IMR-90 (cell line): ENCODE results near the gene DOCK6. TPM values are rescaled to one million over a fixed set of nuclear protein-coding genes. Genes with fewer than 3 reads are reported as not detected.

ENCODE experiments used
- ATAC-seq: fragments of 200-7000 bp; cut with Tn5 transposase; 2 replicates; pipeline ENCODE4 v1.9.1; 2020; ENCODE audit warnings: low read depth, mild to moderate bottlenecking, moderate library complexity
- BruUV-seq: library from RNA; stranded (reverse); fragments of 400-500 nt; replicated peaks from 2 replicates; lab custom pipeline; 2021; lab: Mats Ljungman, UMichigan
- CTCF ChIA-PET: fragments of 300-600 bp; formaldehyde crosslinking; extraction: SDS; loops from one replicate; lab custom pipeline; 2021; ENCODE audit warnings: antibody characterized with exemption; lab: Yijun Ruan, JAX
- POLR2A ChIA-PET: fragments of 300-600 bp; sonication (Branson Sonifier 250); formaldehyde crosslinking; loops from one replicate; lab custom pipeline; 2022; ENCODE audit warnings: antibody characterized with exemption; ENCODE audit not compliant: unreplicated experiment; lab: Charles Lee
- DNase-seq: peaks from one replicate; pipeline ENCODE4 v3.0.0; 2013
- H2AFZ ChIP-seq: replicated peaks from 2 replicates; pipeline ENCODE3; 2013; ENCODE audit warnings: low read length, mild to moderate bottlenecking; ENCODE audit not compliant: poor library complexity
- H2AK5ac ChIP-seq: 2 replicates; pipeline ENCODE4 v1.6.1; 2013; ENCODE audit warnings: low read depth, low read length, inconsistent platforms
- H2AK9ac ChIP-seq: replicated peaks from 2 replicates; pipeline ENCODE3; 2013; ENCODE audit warnings: mild to moderate bottlenecking, low read depth, low read length, moderate library complexity; ENCODE audit not compliant: poor library complexity
- H2BK120ac ChIP-seq: 2 replicates; pipeline ENCODE4 v1.6.1; 2013; ENCODE audit warnings: low read depth, low read length, inconsistent platforms
- H2BK15ac ChIP-seq: 3 replicates; pipeline ENCODE4 v1.6.1; 2013; ENCODE audit warnings: low read depth, low read length, inconsistent platforms
- H2BK20ac ChIP-seq: 2 replicates; pipeline ENCODE4 v1.6.1; 2013; ENCODE audit warnings: low read depth, mild to moderate bottlenecking, inconsistent platforms, low read length, moderate library complexity
- H2BK5ac ChIP-seq: 2 replicates; pipeline ENCODE4 v1.6.1; 2013; ENCODE audit warnings: mild to moderate bottlenecking, low read depth, low read length, inconsistent platforms; ENCODE audit not compliant: poor library complexity, severe bottlenecking
- H3K14ac ChIP-seq: replicated peaks from 2 replicates; pipeline ENCODE4 v1.6.1; 2013; ENCODE audit warnings: low read depth, low read length, inconsistent platforms
- H3K18ac ChIP-seq: 2 replicates; pipeline ENCODE4 v1.6.1; 2013; ENCODE audit warnings: low read depth, low read length, control low read depth
- H3K23ac ChIP-seq: 2 replicates; pipeline ENCODE4 v1.6.1; 2013; ENCODE audit warnings: low read depth, low read length, inconsistent platforms
- H3K27ac ChIP-seq: 2 replicates; pipeline ENCODE4 v1.5.1; 2013; ENCODE audit warnings: mild to moderate bottlenecking, control low read depth, low read length; ENCODE audit not compliant: insufficient read depth
- H3K27me3 ChIP-seq: 2 replicates; pipeline ENCODE4 v1.6.1; 2013; ENCODE audit warnings: low read length; ENCODE audit not compliant: control insufficient read depth, insufficient read depth
- H3K36me3 ChIP-seq: 2 replicates; pipeline ENCODE4 v1.6.1; 2013; ENCODE audit warnings: low read length, mixed read lengths; ENCODE audit not compliant: control insufficient read depth, insufficient read depth
- H3K4ac ChIP-seq: 2 replicates; pipeline ENCODE4 v1.6.1; 2013; ENCODE audit warnings: low read depth, low read length, inconsistent platforms
- H3K4me1 ChIP-seq: 2 replicates; pipeline ENCODE4 v1.6.1; 2013; ENCODE audit warnings: low read length, mixed read lengths; ENCODE audit not compliant: control insufficient read depth, insufficient read depth
- H3K4me2 ChIP-seq: 2 replicates; pipeline ENCODE4 v1.6.1; 2013; ENCODE audit warnings: low read depth, mild to moderate bottlenecking, control low read depth, low read length, moderate library complexity
- H3K4me3 ChIP-seq: 2 replicates; pipeline ENCODE4 v1.5.1; 2013; ENCODE audit warnings: low read depth, mild to moderate bottlenecking, control low read depth, low read length, moderate library complexity; ENCODE audit not compliant: insufficient read depth
- H3K56ac ChIP-seq: 2 replicates; pipeline ENCODE4 v1.6.1; 2013; ENCODE audit warnings: low read length, inconsistent platforms; ENCODE audit not compliant: insufficient read depth; ENCODE audit errors: extremely low read depth
- H3K79me1 ChIP-seq, 2 experiments: 2 replicates each; pipeline ENCODE4 v1.6.1; 2013; ENCODE audit warnings: low read length in 2 of 2, inconsistent platforms in 1 of 2, low read depth in 1 of 2
- H3K9ac ChIP-seq: 2 replicates; pipeline ENCODE4 v1.6.1; 2013; ENCODE audit warnings: low read depth, low read length, control low read depth
- H3K9me1 ChIP-seq: 2 replicates; pipeline ENCODE4 v1.6.1; 2013; ENCODE audit warnings: low read length, inconsistent platforms; ENCODE audit not compliant: insufficient read depth
- H3K9me3 ChIP-seq: 2 replicates; pipeline ENCODE4 v1.6.1; 2013; ENCODE audit warnings: low read length; ENCODE audit not compliant: control insufficient read depth, insufficient read depth
- H4K20me1 ChIP-seq: 2 replicates; pipeline ENCODE4 v1.6.1; 2013; ENCODE audit warnings: low read length, inconsistent platforms; ENCODE audit not compliant: insufficient read depth
- H4K5ac ChIP-seq: 2 replicates; pipeline ENCODE4 v1.6.1; 2013; ENCODE audit warnings: mild to moderate bottlenecking, low read depth, low read length, control low read depth
- H4K8ac ChIP-seq, 2 experiments: 2 replicates each; pipeline ENCODE4 v1.6.1; 2013; ENCODE audit warnings: low read depth in 2 of 2, low read length in 2 of 2, control low read depth in 1 of 2, inconsistent platforms in 1 of 2
- H4K91ac ChIP-seq: 2 replicates; pipeline ENCODE4 v1.6.1; 2013; ENCODE audit warnings: low read depth, low read length, inconsistent platforms; ENCODE audit not compliant: insufficient read depth
- CEBPB ChIP-seq: IDR thresholded peaks from 2 replicates; pipeline ENCODE4 v1.6.1; 2012; ENCODE audit warnings: low read depth, low read length, improper control_type of control experiment
- CTCF ChIP-seq: conservative IDR thresholded peaks from 2 replicates; pipeline ENCODE4 v1.5.1; 2012; ENCODE audit warnings: mild to moderate bottlenecking, low read depth, low read length, improper control_type of control experiment
- ELK1 ChIP-seq: fragments of 150-350 bp; IDR thresholded peaks from 2 replicates; pipeline ENCODE4 v1.6.1; 2016; ENCODE audit warnings: low read depth, mild to moderate bottlenecking, low read length, moderate library complexity, borderline replicate concordance
- FOS ChIP-seq: fragments of 150-350 bp; IDR thresholded peaks from 2 replicates; pipeline ENCODE4 v1.6.1; 2016; ENCODE audit warnings: low read depth, low read length
- MAZ ChIP-seq: IDR thresholded peaks from 2 replicates; pipeline ENCODE4 v1.6.1; 2012; ENCODE audit warnings: low read depth, mild to moderate bottlenecking, low read length, improper control_type of control experiment, moderate library complexity, borderline replicate concordance
- NFE2L2 ChIP-seq: fragments of 150-350 bp; IDR thresholded peaks from 2 replicates; pipeline ENCODE4 v1.6.1; 2016; ENCODE audit warnings: low read depth, mild to moderate bottlenecking, low read length
- RAD21 ChIP-seq: IDR thresholded peaks from 2 replicates; pipeline ENCODE4 v1.6.1; 2012; ENCODE audit warnings: low read length, improper control_type of control experiment
- RCOR1 ChIP-seq: IDR thresholded peaks from 2 replicates; pipeline ENCODE4 v1.6.1; 2012; ENCODE audit warnings: mild to moderate bottlenecking, low read length, improper control_type of control experiment; ENCODE audit not compliant: insufficient replicate concordance
- RFX5 ChIP-seq: IDR thresholded peaks from 2 replicates; pipeline ENCODE4 v1.8.0; 2012; ENCODE audit warnings: low read depth, mild to moderate bottlenecking, low read length, moderate library complexity
- SMC3 ChIP-seq: fragments of 150-350 bp; IDR thresholded peaks from 2 replicates; pipeline ENCODE4 v1.6.1; 2016; ENCODE audit warnings: low read depth, mild to moderate bottlenecking, antibody characterized with exemption, low read length, moderate library complexity
- USF2 ChIP-seq: fragments of 150-350 bp; IDR thresholded peaks from 2 replicates; pipeline ENCODE4 v1.6.1; 2017; ENCODE audit warnings: mild to moderate bottlenecking, antibody characterized with exemption, low read length, low read depth
- WGBS, 2 experiments: methylation state at CpG; one replicate each; pipeline versions ENCODE4 v1.1.5 to v1.1.7; 2013; ENCODE audit warnings: missing lambda C conversion rate in 2 of 2; ENCODE audit not compliant: insufficient read length in 1 of 2; ENCODE audit errors: extremely low coverage in 2 of 2; 5-methylcytosine and 5-hydroxymethylcytosine counted together
- dilution Hi-C: fragments of 300-500 bp; cut with HindIII; formaldehyde crosslinking; loops from one replicate; pipeline ENCODE4 v1.14.3; 2018; ENCODE audit warnings: low sequenced_read_pairs; ENCODE audit not compliant: unreplicated experiment
- in situ Hi-C: fragments of 300-500 bp; cut with MboI; formaldehyde crosslinking; loops from 3 replicates; pipeline ENCODE4 v1.14.3; 2019; ENCODE audit warnings: low sequenced_read_pairs, inconsistent platforms, mixed read lengths
- intact Hi-C: fragments of 100-400 bp; cut with micrococcal nuclease; formaldehyde crosslinking; loops from 2 replicates; pipeline ENCODE4 v1.10.0; 2022
- polyA plus RNA-seq, 3 experiments: library from polyadenylated mRNA; depleted of rRNA; stranded (reverse); fragments of >200 nt; gene quantifications; 2 replicates each; pipeline ENCODE4 v1.2.3, GENCODE V29; 2012; ENCODE audit warnings: low replicate concordance in 1 of 3
- total RNA-seq: library from RNA; depleted of rRNA; stranded (reverse); fragments of >200 nt; gene quantifications from 2 replicates; pipeline ENCODE4 v1.2.3, GENCODE V29; 2012

The DOCK6 gene
- total and polyA plus RNA-seq, 2 of the 4 experiments (the other 2 are of a cell fraction): 5.0 to 18.4 TPM

DNA sequence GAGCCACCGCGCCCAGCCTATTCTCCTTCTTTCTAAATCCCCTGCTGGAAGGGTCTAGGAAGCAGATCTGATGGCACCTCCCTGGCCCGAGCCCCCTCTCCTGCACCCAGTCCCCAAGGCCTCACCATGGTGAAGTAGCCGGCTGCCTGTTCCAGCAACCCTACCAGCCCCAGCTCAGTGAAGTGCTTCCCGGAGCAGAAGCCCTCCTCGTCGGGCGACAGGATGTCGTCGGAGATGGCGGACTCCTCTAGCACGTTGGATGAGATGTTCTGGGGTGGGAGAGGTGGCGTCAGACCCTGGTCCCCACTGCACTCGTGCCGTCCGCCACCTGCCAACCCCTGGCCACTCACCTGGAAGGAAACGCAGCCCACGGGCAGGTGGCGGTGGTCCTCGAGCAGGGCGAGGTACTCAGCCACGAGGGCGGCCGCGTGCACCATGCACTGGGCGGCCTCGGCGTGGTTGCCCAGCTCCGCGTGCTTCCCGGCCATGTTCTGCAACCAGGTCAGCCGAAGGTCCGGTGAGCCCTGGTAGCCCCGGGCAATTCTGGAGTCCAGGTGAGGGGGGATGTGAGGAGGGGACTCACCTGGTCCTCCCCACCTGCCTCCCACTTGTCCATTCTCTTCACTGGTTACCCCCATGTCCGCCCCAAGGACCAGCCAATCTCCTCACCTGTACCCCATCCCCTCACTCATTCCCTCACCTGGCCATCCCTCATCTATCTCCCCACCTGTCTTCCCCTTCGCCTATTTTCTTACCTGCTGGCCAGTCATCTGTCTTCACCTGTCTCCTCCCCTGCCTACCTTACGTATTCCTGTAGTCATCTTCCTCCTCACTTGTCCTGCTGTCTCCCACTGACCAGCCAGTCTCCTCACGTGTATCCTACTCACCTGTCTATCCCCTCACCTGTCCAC is 53.5 kb downstream of the DOCK6 start:
- no peak overlapping the region for H3K4ac ChIP-seq
- no peak overlapping the region for H4K8ac ChIP-seq
- POLR2A ChIA-PET: no interaction called here
- TF ChIP-seq CTCF (no peak), NFE2L2 (no peak), CEBPB (no peak), USF2 (no peak), RAD21 (no peak), SMC3 (no peak), ELK1 (no peak), MAZ (no peak), FOS (no peak), RCOR1 (no peak), RFX5 (no peak)
- in situ Hi-C loops (loop anchor here (10.0 kb wide), 1 partner anchor 174 kb away; no protein-coding TSS in a partner anchor), dilution Hi-C loops (no loop called here), intact Hi-C loops (no loop called here)
- H3K27ac ChIP-seq: no peak overlapping the region
- no peak overlapping the region for H4K91ac ChIP-seq
- CTCF ChIA-PET: no interaction called here
- peaks cover 20% of the 10 kb centered on the region for H4K20me1 ChIP-seq
- H3K56ac ChIP-seq: no peak overlapping the region
- WGBS, 2 experiments: 83% methylated on average over 2 of the region's 38 CpGs; no CpG with 5 or more reads in 1 of the 2 experiments
- H2BK15ac ChIP-seq: no peak overlapping the region
- H3K9me1 ChIP-seq: peaks cover 26% of the 10 kb centered on the region
- no peak overlapping the region for H2BK5ac ChIP-seq
- H2BK20ac ChIP-seq: no peak overlapping the region
- no peak overlapping the region for H3K9ac ChIP-seq
- H4K5ac ChIP-seq: no peak overlapping the region
- H3K18ac ChIP-seq: no peak overlapping the region
- H3K4me2 ChIP-seq: no peak overlapping the region
- H3K4me1 ChIP-seq: no peaks in the 10 kb centered on the region
- peak overlapping the region; percentile 49 for H2AFZ ChIP-seq
- H3K23ac ChIP-seq: no peak overlapping the region
- no peak overlapping the region for H2AK5ac ChIP-seq
- H3K9me3 ChIP-seq: no peaks in the 10 kb centered on the region
- DNase-seq: no peak
- no peak overlapping the region for H3K14ac ChIP-seq
- no peaks in the 10 kb centered on the region; a peak in 1 of 4 replicates for H3K79me1 ChIP-seq
- BruUV-seq: no TSS peak
- no peak overlapping the region for H3K4me3 ChIP-seq
- peaks cover 31% of the 10 kb centered on the region for H3K36me3 ChIP-seq
- peak overlapping the region; percentile 42 for H2AK9ac ChIP-seq
- no peak overlapping the region for H2BK120ac ChIP-seq
- no peak for ATAC-seq
- H3K27me3 ChIP-seq: no peaks in the 10 kb centered on the region
